K562 (cell line): ENCODE data around the gene FERMT3. TPM values are rescaled to one million over a fixed set of nuclear protein-coding genes. Genes with fewer than 3 reads are reported as not detected.

Experiments
- ATAC-seq: fragments of 200-7000 bp; cut with Tn5 transposase; 3 replicates; pipeline ENCODE4 v1.9.1; 2020; ENCODE audit warnings: moderate library complexity
- BruUV-seq: library from RNA; stranded (reverse); fragments of 400-500 nt; replicated peaks from 2 replicates; lab custom pipeline; 2021; lab: Mats Ljungman, UMichigan
- CTCF ChIA-PET: fragments of 300-600 bp; formaldehyde crosslinking; extraction: SDS; loops from one replicate; lab custom pipeline; 2021; ENCODE audit warnings: low intra/inter-chr PET ratio; lab: Yijun Ruan, JAX
- POLR2A ChIA-PET: fragments of 300-600, 350-650 bp; sonication (Branson Sonifier 250); formaldehyde crosslinking; extraction: SDS; loops from one replicate; lab custom pipeline; 2021; ENCODE audit warnings: antibody characterized with exemption, inconsistent platforms; lab: Yijun Ruan, JAX
- DNase-seq, 4 experiments: peaks; one replicate each; pipeline versions ENCODE4 v3.0.0 to v3.0.0-alpha.2; 2011 to 2018; ENCODE audit warnings: low spot score in 3 of 4, mixed read lengths in 3 of 4; ENCODE audit errors: extremely low read depth in 1 of 4
- FAIRE-seq: peaks from 2 replicates; lab custom pipeline; 2011; peaks lifted over from hg19 to GRCh38; lab: Jason Lieb, UNC
- H2AFZ ChIP-seq: 2 replicates; pipeline ENCODE4 v1.6.0; 2011; ENCODE audit warnings: low read depth, low read length, control low read depth, inconsistent platforms
- H3K27ac ChIP-seq: fragments of 200-600 bp; 3 replicates; pipeline ENCODE4 v1.8.0; 2011; ENCODE audit warnings: low read depth, mild to moderate bottlenecking, control low read depth, inconsistent platforms, low read length, moderate library complexity, mixed read lengths; ENCODE audit errors: extremely low read depth
- H3K27me3 ChIP-seq, 2 experiments: fragments of 300-600 bp in 1 of 2; 2 replicates in 1 of 2; 3 replicates in 1 of 2; pipeline versions ENCODE4 v1.6.0 to v1.8.0; 2011; ENCODE audit warnings: inconsistent platforms in 2 of 2, low read length in 2 of 2, mild to moderate bottlenecking in 1 of 2, mixed read lengths in 1 of 2, moderate library complexity in 1 of 2; ENCODE audit not compliant: control insufficient read depth in 2 of 2, insufficient read depth in 2 of 2
- H3K36me3 ChIP-seq: fragments of 300-600 bp; 3 replicates; pipeline ENCODE4 v1.8.0; 2011; ENCODE audit warnings: mild to moderate bottlenecking, low read length, inconsistent platforms; ENCODE audit not compliant: control insufficient read depth, insufficient read depth
- H3K4me1 ChIP-seq, 2 experiments: fragments of 200-600 bp in 1 of 2; replicated peaks in 1 of 2; 2 replicates in 1 of 2; 3 replicates in 1 of 2; pipeline versions ENCODE4 v1.5.1 to v1.8.0; 2011; ENCODE audit warnings: inconsistent platforms in 2 of 2, low read length in 2 of 2, mild to moderate bottlenecking in 1 of 2, mixed read lengths in 1 of 2, moderate library complexity in 1 of 2; ENCODE audit not compliant: control insufficient read depth in 2 of 2, insufficient read depth in 2 of 2
- H3K4me2 ChIP-seq: 2 replicates; pipeline ENCODE4 v1.6.1; 2011; ENCODE audit warnings: low read length, control low read depth, inconsistent platforms, mixed read lengths; ENCODE audit not compliant: insufficient read depth
- H3K4me3 ChIP-seq: fragments of 200-600 bp; sonication (generic), shearing (Covaris generic); 2 replicates; pipeline ENCODE4 v1.5.1; 2016; ENCODE audit warnings: control low read depth, inconsistent platforms
- H3K79me2 ChIP-seq: fragments of 200-600 bp; 3 replicates; pipeline ENCODE4 v1.8.0; 2011; ENCODE audit warnings: low read length, inconsistent platforms; ENCODE audit not compliant: control insufficient read depth, insufficient read depth
- H3K9ac ChIP-seq, 2 experiments: 2 replicates each; pipeline versions ENCODE4 v1.6.0 to v1.6.1; 2011; ENCODE audit warnings: low read depth in 2 of 2, low read length in 2 of 2, control low read depth in 1 of 2, inconsistent platforms in 1 of 2, mild to moderate bottlenecking in 1 of 2, mixed read lengths in 1 of 2; ENCODE audit not compliant: insufficient read depth in 1 of 2
- H3K9me1 ChIP-seq: one replicate; pipeline ENCODE4 v1.6.0; 2011; ENCODE audit warnings: inconsistent platforms, mild to moderate bottlenecking, low read length, moderate library complexity; ENCODE audit not compliant: control insufficient read depth, insufficient read depth
- H3K9me3 ChIP-seq: replicated peaks from 2 replicates; pipeline ENCODE4 v1.5.1; 2011; ENCODE audit warnings: low read depth, low read length, inconsistent platforms; ENCODE audit not compliant: control insufficient read depth, insufficient read depth
- H4K20me1 ChIP-seq: replicated peaks from 2 replicates; pipeline ENCODE4 v1.6.1; 2011; ENCODE audit warnings: low read length, inconsistent platforms, mixed read lengths; ENCODE audit not compliant: control insufficient read depth, insufficient read depth
- CBFA2T3 ChIP-seq: fragments of 450-650 bp; IDR thresholded peaks from 2 replicates; pipeline ENCODE4 v1.6.1; 2017
- ESRRA ChIP-seq: fragments of 450-650 bp; IDR thresholded peaks from 2 replicates; pipeline ENCODE4 v1.6.1; 2014; ENCODE audit warnings: low read depth, mild to moderate bottlenecking, moderate library complexity, borderline replicate concordance
- HDAC1 ChIP-seq, 2 experiments: fragments of 450-650 bp; IDR thresholded peaks; 2 replicates each; pipeline ENCODE4 v1.6.1; 2016 to 2017; ENCODE audit warnings: inconsistent platforms in 1 of 2, mild to moderate bottlenecking in 1 of 2, moderate library complexity in 1 of 2
- KDM1A ChIP-seq, 2 experiments: fragments of 450-650 bp; IDR thresholded peaks; 2 replicates each; pipeline ENCODE4 v1.6.1; 2016; ENCODE audit warnings: mild to moderate bottlenecking in 2 of 2
- MTA1 ChIP-seq: fragments of 450-650 bp; IDR thresholded peaks from 2 replicates; pipeline ENCODE4 v1.6.1; 2017; ENCODE audit warnings: borderline replicate concordance
- NR2C1 ChIP-seq, 2 experiments: fragments of 450-650 bp; IDR thresholded peaks; 2 replicates each; pipeline ENCODE4 v1.6.1; 2017; ENCODE audit warnings: mild to moderate bottlenecking in 2 of 2, antibody characterized with exemption in 1 of 2, inconsistent platforms in 1 of 2, missing compliant biosample characterization in 1 of 2, missing genetic modification characterization in 1 of 2
- NR2C2 ChIP-seq, 2 experiments: fragments of 200-800 bp in 1 of 2; sonication (Bioruptor generic) in 1 of 2; sonication (generic) in 1 of 2; formaldehyde crosslinking in 1 of 2; IDR thresholded peaks; 2 replicates each; pipeline versions ENCODE4 v1.6.1 to v1.8.0; 2016 to 2022; ENCODE audit warnings: mild to moderate bottlenecking in 1 of 2, missing compliant biosample characterization in 1 of 2, missing genetic modification characterization in 1 of 2, missing genetic modification reagents in 1 of 2
- RCOR1 ChIP-seq, 2 experiments: IDR thresholded peaks; 2 replicates each; pipeline ENCODE4 v1.6.1; 2012; ENCODE audit warnings: low read depth in 2 of 2, low read length in 2 of 2, borderline replicate concordance in 1 of 2, improper control_type of control experiment in 1 of 2
- SIN3A ChIP-seq, 2 experiments: fragments of 150-350 bp in 1 of 2; IDR thresholded peaks; 2 replicates each; pipeline ENCODE4 v1.6.1; 2011 to 2016; ENCODE audit warnings: borderline replicate concordance in 2 of 2, low read depth in 2 of 2, low read length in 2 of 2, mild to moderate bottlenecking in 2 of 2, moderate library complexity in 2 of 2; ENCODE audit not compliant: control insufficient read depth in 1 of 2
- ZBTB7A ChIP-seq: IDR thresholded peaks from 2 replicates; pipeline ENCODE4 v1.6.1; 2011; ENCODE audit warnings: low read depth, mild to moderate bottlenecking, low read length, moderate library complexity, borderline replicate concordance; ENCODE audit not compliant: control insufficient read depth
- WGBS: fragments of 100-300 bp; shearing (Covaris generic); methylation state at CpG from one replicate; pipeline ENCODE4 v1.1.6; 2016; ENCODE audit warnings: low coverage, mixed read lengths; ENCODE audit not compliant: insufficient coverage; ENCODE audit errors: missing lambda C conversion rate; 5-methylcytosine and 5-hydroxymethylcytosine counted together
- in situ Hi-C: fragments of 300-500 bp; cut with MboI; formaldehyde crosslinking; loops from 4 replicates; pipeline ENCODE4 v1.15.0; 2018; ENCODE audit warnings: inconsistent platforms, mixed read lengths
- intact Hi-C: fragments of 100-400 bp; cut with micrococcal nuclease; formaldehyde crosslinking; loops from 2 replicates; pipeline ENCODE4 v1.14.2; 2022
- polyA plus RNA-seq, 8 experiments: library from polyadenylated mRNA; depleted of rRNA in 4 of 8; stranded (reverse) in 5 of 8; unstranded in 3 of 8; fragments of >200 nt; fragmentation: Nextera tagmentation in 2 of 8; fragmentation: Illumina TruSeq in 1 of 8; extraction: Ambion mirVana in 2 of 8; extraction: Trizol in 1 of 8; gene quantifications; 2 replicates each; pipeline versions ENCODE4 v1.2.1 to v1.2.3, GENCODE V29; 2011 to 2014; ENCODE audit warnings: inconsistent platforms in 1 of 8, missing spikeins in 1 of 8
- total RNA-seq, 7 experiments: library from RNA; depleted of rRNA in 6 of 7; stranded (reverse); fragments of >200 nt in 6 of 7; fragmentation: Illumina TruSeq in 2 of 7; extraction: Trizol in 2 of 7; gene quantifications; 2 replicates each; pipeline versions ENCODE4 v1.2.1 to v1.2.3, GENCODE V29; 2011 to 2021; ENCODE audit warnings: low replicate concordance in 1 of 7
- TF ChIP-seq, protein P1 (sequence below): fragments of 250-450 bp; sonication (Bioruptor Pico); IDR thresholded peaks from 2 replicates; pipeline ENCODE4 v1.8.0; 2021; ENCODE audit warnings: mild to moderate bottlenecking, moderate library complexity

The FERMT3 gene
- total and polyA plus RNA-seq, 9 of the 15 experiments (the other 6 are each of a cell fraction or from before 2014, with no cell fraction given), result 3.2 to 275 (median 79.7) TPM

DNA sequence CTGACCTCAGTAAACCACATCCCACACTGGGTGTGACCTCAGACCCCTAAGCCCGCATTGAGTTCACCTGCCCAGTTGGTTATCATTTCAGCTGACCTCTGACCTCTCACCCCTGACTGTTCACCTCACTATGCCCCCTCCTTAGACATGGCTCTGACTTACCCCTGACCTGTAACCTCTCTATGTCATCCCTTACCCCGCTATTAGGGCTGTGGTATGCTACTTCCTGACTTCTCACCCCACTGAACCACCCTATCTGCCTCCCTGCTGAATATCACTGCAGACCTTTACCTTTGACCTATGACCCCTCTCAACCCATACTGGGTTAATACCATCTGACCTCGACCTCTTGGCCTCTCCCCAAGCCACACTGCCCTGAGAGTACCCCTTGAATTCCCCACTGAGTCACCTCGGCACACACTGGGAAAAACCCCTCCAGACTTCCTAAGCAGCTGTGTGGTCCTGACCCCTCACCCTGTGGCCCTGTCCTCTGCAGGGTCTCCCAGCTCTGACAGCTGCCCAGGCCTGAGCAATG, 53.1 kb downstream of the FERMT3 start:
- BruUV-seq, result no TSS peak
- FAIRE-seq, result no peak
- DNase-seq, result peak in 2 of 4 experiments; percentile 24 to 36
- TF ChIP-seq RCOR1 (IDR thresholded peaks at IDR 0.05; ENCODE audit: borderline replicate concordance in 1 of 2, low read depth in 2 of 2, low read length in 2 of 2) (0 out of 4 replicates have a peak, but pooled peaks of 1 of the 2 experiments have one; percentile 5), NR2C2 (CRISPR knock-in tag; IDR thresholded peaks at IDR 0.05) (peak; percentile 96), NR2C2 (tag; IDR thresholded peaks at IDR 0.05) (peak; percentile 97), KDM1A (IDR thresholded peaks at IDR 0.05) (peak; percentile 89 to 95; a peak in 3 of 4 replicates), MTA1 (no peak), NR2C1 (IDR thresholded peaks at IDR 0.05) (peak; percentile 99), NR2C1 (tag; IDR thresholded peaks at IDR 0.05) (peak; percentile 98), ZBTB7A (0 out of 2 replicates have a peak, but pooled peaks have one; percentile 29), SIN3A (IDR thresholded peaks at IDR 0.05; ENCODE audit: borderline replicate concordance in 2 of 2, control insufficient read depth in 1 of 2, low read depth in 2 of 2, low read length in 2 of 2) (no peak), CBFA2T3 (peak; percentile 52; the same call in 1 of the 2 replicates), HDAC1 (IDR thresholded peaks at IDR 0.05) (peak in 1 of 2 experiments; percentile 35; a peak in 1 of 4 replicates), ESRRA (peak; percentile 75)
- TF ChIP-seq, protein P1, sequence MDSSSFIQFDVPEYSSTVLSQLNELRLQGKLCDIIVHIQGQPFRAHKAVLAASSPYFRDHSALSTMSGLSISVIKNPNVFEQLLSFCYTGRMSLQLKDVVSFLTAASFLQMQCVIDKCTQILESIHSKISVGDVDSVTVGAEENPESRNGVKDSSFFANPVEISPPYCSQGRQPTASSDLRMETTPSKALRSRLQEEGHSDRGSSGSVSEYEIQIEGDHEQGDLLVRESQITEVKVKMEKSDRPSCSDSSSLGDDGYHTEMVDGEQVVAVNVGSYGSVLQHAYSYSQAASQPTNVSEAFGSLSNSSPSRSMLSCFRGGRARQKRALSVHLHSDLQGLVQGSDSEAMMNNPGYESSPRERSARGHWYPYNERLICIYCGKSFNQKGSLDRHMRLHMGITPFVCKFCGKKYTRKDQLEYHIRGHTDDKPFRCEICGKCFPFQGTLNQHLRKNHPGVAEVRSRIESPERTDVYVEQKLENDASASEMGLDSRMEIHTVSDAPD, result no peak

More for the DNA sequence above, 53.1 kb downstream of the FERMT3 start:
- no peak; the same call in 2 of the 3 replicates for ATAC-seq
- Histone ChIP-seq H3K27me3 (no peaks in the 10 kb centered on the region), H4K20me1 (0 out of 2 replicates have a peak, but pooled peaks cover 4% of the 10 kb centered on the region), H3K9me1 (no peaks in the 10 kb centered on the region), H3K36me3 (peaks cover 92% of the 10 kb centered on the region), H3K9ac (no peak overlapping the region), H3K4me1 (peaks cover 0 to 57% of the 10 kb centered on the region in 2 experiments; a peak in 2 of 5 replicates), H3K4me2 (no peak overlapping the region), H2AFZ (no peak overlapping the region), H3K27ac (no peak overlapping the region), H3K9me3 (no peaks in the 10 kb centered on the region), H3K4me3 (no peak overlapping the region), H3K79me2 (no peaks in the 10 kb centered on the region)
- WGBS, result 60% methylated on average over 4 of the region's 4 CpGs
- ChIA-PET CTCF (no interaction called here), POLR2A (no interaction called here)
- in situ Hi-C loops, result no loop called here
- intact Hi-C loops, result no loop called here
